GM21723 (cell line): ENCODE data around the gene FCER2.

ENCODE experiments used
- ATAC-seq: cut with Tn5 transposase; IDR thresholded peaks from one replicate; pipeline ENCODE4 v1.9.1; 2021; ENCODE audit warnings: mild to moderate bottlenecking, moderate library complexity; ENCODE audit not compliant: unreplicated experiment

Gene FCER2

GRCh38 chr19:7734220-7735203 is 32.6 kb upstream of the FCER2 start:
- ATAC-seq = no peak

GRCh38 chr19:7733376-7733775 is 31.4 kb upstream of the FCER2 start:
- ATAC-seq = no peak

- no peak for ATAC-seq
Measured at GRCh38 chr19:7732045-7732444, 30.1 kb upstream of the FCER2 start, which contains the start of gene CLEC4G. CLEC4G (minus strand) TSS chr19:7732110; CDS start chr19:7732102, 8 bp downstream.

DNA sequence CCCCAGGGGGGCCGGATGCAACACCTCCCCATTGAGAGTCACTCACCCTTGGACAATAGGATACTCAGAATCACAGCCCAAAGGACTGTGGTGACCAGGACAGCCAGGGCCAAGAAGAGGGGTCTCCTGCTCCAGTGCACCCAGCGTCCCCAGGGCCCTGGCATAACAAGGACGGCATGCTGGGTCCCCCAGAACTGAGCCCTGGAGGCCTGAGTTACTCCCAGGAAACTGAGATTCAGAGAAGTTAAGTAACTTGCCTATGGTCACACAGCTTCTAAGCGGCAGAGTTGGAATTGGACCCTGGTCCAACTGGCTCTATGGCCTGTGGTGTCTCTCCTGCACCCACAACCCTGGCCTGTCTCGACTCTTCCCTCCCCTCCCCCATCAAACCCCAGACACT is 29.7 kb upstream of the FCER2 start:
- ATAC-seq = no peak

- no peak for ATAC-seq
Measured at GRCh38 chr19:7731218-7731595, 29.3 kb upstream of the FCER2 start.

GRCh38 chr19:7730286-7731217 is 28.6 kb upstream of the FCER2 start:
- ATAC-seq = no peak

GRCh38 chr19:7729831-7730285 is 27.9 kb upstream of the FCER2 start:
- no peak for ATAC-seq

- no peak for ATAC-seq
Measured at GRCh38 chr19:7729211-7729610, 27.3 kb upstream of the FCER2 start.

DNA sequence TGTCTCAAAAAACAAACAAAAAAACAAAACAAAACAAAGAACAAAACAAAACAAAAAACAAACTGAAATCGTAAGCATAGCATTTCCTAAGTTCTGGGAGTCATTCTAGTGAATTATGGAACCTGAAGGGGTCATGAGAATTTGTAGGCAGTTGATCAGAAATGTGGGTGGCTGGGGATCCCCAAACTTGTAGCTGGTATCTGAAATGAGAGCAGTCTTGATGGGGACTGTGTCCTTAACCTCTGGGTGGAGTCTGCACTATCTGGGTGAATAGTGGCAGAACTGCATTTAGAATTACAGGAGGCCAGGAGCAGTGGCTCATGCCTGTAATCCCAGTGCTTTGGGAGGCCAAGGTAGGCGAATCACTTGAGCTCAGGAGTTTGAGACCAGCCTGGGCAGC is 23.9 kb upstream of the FCER2 start:
- ATAC-seq = no peak

DNA sequence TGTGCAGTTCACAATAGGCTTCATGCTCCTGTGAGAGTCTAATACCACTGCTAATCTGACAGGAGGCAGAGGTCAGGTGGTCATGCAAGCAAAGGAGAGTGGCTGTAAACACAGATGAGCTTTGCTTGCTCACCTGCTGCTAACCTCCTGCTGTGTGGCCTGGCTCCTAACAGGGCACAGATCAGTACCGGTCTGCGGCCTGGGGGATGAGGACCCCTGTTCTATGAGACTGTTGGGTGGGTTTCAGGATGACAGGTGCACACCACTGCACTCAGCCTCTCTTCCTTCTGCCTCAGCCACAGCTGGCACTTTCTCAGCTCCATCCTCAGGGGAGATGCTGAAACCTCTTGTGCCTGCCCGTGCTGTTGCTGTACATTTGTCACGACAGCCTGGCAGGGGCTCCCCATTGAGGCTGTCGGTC is 20.3 kb upstream of the FCER2 start:
- peak; percentile 54 for ATAC-seq

DNA sequence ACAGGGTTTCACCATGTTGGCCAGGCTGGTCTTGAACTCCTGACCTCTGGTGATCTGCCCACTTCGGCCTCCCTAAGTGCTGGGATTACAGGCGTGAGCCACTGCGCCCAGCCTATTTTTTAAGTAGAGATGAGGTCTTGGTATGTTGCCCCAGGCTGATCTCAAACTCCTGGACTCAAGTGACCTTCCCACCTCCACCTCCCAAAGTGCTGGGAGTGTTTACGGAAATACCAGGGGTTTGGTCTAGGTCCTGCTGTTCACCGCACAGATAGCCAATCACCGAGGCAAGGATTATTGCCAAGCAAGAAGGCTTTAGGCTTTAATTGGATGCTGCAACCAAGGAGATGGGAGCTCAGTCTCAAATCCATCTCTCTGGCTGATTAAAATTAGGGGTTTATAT is 18.4 kb upstream of the FCER2 start:
- ATAC-seq = no peak

- ATAC-seq = no peak
Measured at GRCh38 chr19:7718668-7719067, 16.7 kb upstream of the FCER2 start.

GRCh38 chr19:7716762-7717161 is 14.8 kb upstream of the FCER2 start:
- ATAC-seq = no peak

DNA sequence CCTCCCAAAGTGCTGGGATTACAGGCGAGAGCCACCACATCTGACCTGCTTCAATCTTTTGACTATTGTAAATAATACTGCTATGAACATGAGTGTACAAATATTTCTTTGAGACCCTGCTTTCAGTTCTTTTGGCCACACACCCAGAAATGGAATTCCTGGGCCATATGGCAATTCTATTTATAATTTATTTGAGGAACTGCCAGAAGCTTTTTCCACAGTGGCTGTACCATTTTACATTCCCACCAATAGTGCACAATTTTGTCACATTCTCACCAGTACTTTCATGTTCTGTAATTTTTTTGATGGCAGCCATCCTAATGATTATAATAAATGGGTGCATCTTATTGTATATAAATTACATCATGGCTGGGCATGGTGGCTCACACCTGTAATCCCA is 13.7 kb upstream of the FCER2 start:
- no peak for ATAC-seq

DNA sequence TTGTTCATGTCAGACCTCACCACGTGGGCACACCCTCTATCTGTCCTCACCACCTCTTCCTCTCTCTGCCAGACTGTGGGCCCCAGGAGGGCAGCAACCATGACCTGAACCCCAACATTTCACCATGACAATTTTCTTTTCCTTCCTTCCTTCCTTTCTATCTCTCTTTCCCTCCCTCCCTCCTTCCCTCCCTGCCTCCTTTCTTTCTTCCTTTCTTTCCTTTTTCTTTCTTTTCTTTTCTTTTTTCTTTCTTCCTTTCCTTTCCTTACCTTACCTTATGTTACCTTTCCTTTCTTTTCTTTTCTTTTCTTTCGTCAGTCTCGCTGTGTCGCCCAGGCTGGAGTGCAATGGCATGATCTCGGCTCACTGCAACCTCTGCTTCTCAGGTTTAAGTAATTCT is 8.7 kb upstream of the FCER2 start:
- no peak for ATAC-seq

DNA sequence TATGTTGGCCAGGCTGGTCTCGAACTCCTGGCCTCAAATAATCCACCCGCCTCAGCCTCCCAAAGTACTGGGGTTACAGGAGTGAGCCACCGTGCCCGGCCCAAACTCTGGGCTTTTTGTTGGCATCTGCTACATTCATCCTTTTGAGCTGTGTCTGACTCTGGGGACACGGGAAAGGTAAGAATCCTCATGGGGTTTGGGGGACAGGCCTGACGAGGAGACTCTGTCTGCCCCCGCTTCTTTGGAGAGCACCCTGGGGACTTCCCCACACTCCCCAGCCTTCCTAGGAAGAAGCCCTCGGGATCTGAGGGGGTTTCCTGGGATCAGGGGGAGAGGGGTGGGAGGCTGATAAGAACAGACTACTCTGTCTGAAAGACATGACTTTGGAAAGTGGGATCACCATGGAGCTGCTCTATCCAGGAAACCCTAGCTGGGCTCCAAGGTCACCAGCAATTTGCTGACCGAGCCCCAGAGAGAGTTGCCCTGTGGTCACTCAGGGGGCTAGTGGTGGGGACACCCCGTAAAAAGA is 8.1 kb upstream of the FCER2 start:
- no peak for ATAC-seq

DNA sequence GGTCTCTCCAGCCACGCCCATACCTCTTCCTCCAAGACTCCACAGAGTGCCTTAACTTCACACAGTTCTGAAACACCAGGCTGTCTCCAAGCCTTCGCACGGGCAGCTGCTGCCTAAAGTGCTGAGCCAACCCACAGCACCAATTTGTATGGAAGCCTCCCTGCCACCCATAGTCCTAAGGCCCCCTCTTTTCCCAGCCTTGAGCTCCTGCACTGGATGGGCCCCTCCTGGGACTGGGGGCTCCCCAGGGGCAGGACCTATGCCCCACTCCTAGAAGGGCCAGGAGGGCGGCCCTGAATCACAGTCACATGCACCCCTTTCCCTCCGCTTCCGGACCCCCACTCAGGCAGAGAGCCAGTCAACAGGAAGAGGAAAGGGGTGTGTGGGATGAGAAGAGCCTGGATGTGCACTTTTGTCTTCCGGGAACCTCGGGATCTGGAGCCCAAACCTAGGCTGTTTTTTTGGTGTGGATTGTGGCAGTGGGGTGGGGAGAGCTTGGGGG is 5.1 kb upstream of the FCER2 start:
- ATAC-seq = no peak

DNA sequence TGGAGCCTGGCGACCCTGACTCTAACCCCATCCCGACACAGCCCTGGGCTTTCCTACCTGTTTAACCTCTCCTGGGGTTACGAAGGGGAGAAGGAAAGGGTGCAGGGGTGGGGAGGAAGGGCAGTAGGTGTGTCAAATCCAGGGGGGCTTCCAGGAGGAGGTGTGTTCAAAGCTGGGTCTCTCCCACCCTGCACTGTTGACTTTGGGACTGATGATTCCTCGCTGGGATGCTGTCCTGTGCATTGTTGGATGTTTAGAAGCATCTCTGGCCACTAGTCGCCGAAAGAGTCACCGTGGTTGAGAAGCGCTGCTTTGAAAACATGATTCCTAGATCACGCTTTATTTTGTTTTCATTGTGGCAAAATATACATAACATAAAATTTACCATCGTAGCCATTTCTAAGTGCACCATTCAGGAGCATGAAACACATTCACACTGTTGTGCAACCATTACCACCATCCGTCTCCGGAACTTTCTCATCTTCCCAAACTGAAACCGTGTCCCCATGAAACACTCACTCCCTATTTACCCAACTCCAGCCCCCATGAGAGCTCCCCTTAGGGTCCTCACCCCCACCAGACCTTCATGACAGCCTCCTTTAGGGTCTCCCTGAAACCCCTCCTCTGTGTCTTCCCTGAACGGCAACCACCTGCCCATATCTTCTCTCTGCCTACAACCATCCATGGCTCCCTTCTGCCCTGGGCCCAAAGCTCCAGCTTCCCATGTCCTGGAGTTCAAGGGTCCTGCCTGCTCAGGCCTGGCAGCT is 4.4 kb upstream of the FCER2 start:
- ATAC-seq = no peak

GRCh38 chr19:7705387-7706187 is 3.7 kb upstream of the FCER2 start:
- peak; percentile 44 for ATAC-seq
